ENCODE measurements around the gene MGAT1. TPM values are rescaled to one million over a fixed set of nuclear protein-coding genes. Genes with fewer than 3 reads are reported as not detected.

The MGAT1 gene
- total RNA-seq, 2 donors from 2014 or later: 76.2 to 101 TPM

DNA sequence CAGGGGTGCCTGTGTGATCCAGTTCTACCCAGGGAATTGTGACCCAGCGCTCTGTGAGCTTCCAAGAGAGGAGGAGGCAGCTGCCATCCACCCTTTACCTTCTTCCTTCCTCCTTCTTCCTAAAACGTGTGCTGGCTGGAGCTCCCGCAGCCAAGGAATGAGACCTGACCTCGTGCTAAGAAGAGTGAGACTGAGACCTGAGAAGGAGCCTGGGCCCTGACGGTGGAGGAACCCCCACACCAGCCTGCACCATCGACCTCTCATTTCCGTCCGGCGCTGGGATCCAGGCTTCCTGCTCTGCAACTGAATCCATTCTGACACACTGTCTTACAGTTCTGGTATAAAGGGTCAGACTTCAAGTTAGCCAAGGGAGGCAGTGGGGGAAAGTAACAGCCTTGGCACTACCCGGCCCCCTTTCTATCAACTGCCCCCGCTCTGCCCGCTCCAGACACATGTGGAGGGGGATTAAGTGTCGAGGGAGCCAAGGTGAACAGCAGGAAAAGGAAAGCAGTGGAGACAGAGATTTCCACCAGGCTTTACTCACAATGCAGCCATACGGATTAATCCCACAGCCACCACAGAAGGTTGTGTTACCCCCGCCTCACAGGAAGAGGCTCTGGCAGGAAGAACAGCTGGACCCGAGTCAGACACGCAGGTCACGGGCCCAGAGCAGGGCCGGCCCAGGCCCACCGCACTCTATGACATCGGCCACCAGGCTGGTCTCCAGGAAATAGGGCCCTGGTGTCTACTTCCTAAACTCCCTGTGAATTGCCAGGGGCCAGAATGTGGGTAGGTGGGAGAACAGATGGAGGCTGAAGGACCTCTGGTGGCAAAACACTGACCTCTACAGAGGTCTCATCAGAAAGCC, 15.8 kb downstream of the MGAT1 start:
- Histone ChIP-seq H3K36me3 (ENCODE audit: control insufficient read depth, insufficient read depth, low read length) (peaks cover 32% of the 10 kb centered on the region), H3K4me3 (ENCODE audit: low read length) (no peak overlapping the region), H3K4me1 (ENCODE audit: control insufficient read depth, insufficient read depth, low read length) (peaks cover 25% of the 10 kb centered on the region), H3K27ac (ENCODE audit: low read depth, low read length) (peak overlapping the region; percentile 97), H3K9me3 (ENCODE audit: control insufficient read depth, low read length) (peaks cover 6% of the 10 kb centered on the region), H3K27me3 (ENCODE audit: control insufficient read depth, insufficient read depth, low read length, poor library complexity, severe bottlenecking) (no peaks in the 10 kb centered on the region), H3K9ac (ENCODE audit: extremely low read depth, low read length, poor library complexity, severe bottlenecking) (no peak overlapping the region)
- 73 to 83% methylated on average over 13 to 21 of the region's 21 CpGs for WGBS, 2 experiments (ENCODE audit: insufficient coverage in 1 of 2, insufficient read length in 1 of 2)
- TF ChIP-seq, protein P1, sequence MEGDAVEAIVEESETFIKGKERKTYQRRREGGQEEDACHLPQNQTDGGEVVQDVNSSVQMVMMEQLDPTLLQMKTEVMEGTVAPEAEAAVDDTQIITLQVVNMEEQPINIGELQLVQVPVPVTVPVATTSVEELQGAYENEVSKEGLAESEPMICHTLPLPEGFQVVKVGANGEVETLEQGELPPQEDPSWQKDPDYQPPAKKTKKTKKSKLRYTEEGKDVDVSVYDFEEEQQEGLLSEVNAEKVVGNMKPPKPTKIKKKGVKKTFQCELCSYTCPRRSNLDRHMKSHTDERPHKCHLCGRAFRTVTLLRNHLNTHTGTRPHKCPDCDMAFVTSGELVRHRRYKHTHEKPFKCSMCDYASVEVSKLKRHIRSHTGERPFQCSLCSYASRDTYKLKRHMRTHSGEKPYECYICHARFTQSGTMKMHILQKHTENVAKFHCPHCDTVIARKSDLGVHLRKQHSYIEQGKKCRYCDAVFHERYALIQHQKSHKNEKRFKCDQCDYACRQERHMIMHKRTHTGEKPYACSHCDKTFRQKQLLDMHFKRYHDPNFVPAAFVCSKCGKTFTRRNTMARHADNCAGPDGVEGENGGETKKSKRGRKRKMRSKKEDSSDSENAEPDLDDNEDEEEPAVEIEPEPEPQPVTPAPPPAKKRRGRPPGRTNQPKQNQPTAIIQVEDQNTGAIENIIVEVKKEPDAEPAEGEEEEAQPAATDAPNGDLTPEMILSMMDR (conservative IDR thresholded peaks at IDR 0.05): peak; percentile 47
- peak; percentile 61 for DNase-seq
- peaks cover 27% of the 10 kb centered on the region for H3K36me3 Mint-ChIP-seq (ENCODE audit: low read depth)
- H3K9me3 Mint-ChIP-seq: peaks cover 7% of the 10 kb centered on the region
- H3K4me1 Mint-ChIP-seq: peaks cover 32% of the 10 kb centered on the region
- peaks cover 5% of the 10 kb centered on the region for H3K27me3 Mint-ChIP-seq (ENCODE audit: insufficient read depth)
- peak overlapping the region; percentile 96 for H3K27ac Mint-ChIP-seq
- H3K4me3 Mint-ChIP-seq: no peak overlapping the region

DNA sequence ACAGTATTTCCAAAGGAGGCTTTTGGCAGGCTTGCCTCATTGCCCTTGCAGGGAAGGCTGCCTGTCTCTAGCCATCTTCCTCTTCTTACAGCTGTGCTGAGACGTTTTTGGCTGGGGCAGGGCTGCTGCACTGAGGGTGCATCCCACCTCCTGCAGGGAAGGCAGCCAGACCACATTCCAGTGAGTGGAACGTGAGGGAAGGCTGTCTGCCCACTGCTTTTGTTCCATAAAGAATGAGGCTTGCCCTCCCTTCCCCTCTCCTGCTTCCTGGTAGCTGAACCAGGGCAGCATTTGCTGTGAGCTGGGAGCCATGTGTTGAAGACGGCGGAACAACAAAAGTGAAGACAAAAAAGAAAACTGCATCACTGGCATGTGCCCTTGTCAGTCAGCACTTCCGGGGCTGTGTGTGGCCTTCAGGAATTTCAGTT, 16.8 kb downstream of the MGAT1 start:
- Mint-ChIP-seq H3K4me1 (peaks cover 32% of the 10 kb centered on the region), H3K27ac (peak overlapping the region; percentile 96), H3K9me3 (peaks cover 8% of the 10 kb centered on the region), H3K4me3 (peak overlapping the region; percentile 11), H3K27me3 (ENCODE audit: insufficient read depth) (peaks cover 5% of the 10 kb centered on the region), H3K36me3 (ENCODE audit: low read depth) (peaks cover 20% of the 10 kb centered on the region)
- TF ChIP-seq, protein P1 (conservative IDR thresholded peaks at IDR 0.05): no peak
- Histone ChIP-seq H3K27ac (ENCODE audit: low read depth, low read length) (peak overlapping the region; percentile 97), H3K9ac (ENCODE audit: extremely low read depth, low read length, poor library complexity, severe bottlenecking) (no peak overlapping the region), H3K27me3 (ENCODE audit: control insufficient read depth, insufficient read depth, low read length, poor library complexity, severe bottlenecking) (no peaks in the 10 kb centered on the region), H3K36me3 (ENCODE audit: control insufficient read depth, insufficient read depth, low read length) (peaks cover 22% of the 10 kb centered on the region), H3K9me3 (ENCODE audit: control insufficient read depth, low read length) (peaks cover 10% of the 10 kb centered on the region), H3K4me1 (ENCODE audit: control insufficient read depth, insufficient read depth, low read length) (peaks cover 25% of the 10 kb centered on the region), H3K4me3 (ENCODE audit: low read length) (no peak overlapping the region)
- DNase-seq: peak; percentile 93
- WGBS, 2 experiments (ENCODE audit: insufficient coverage in 1 of 2, insufficient read length in 1 of 2): 32 to 48% methylated on average over 4 to 5 of the region's 5 CpGs

DNA sequence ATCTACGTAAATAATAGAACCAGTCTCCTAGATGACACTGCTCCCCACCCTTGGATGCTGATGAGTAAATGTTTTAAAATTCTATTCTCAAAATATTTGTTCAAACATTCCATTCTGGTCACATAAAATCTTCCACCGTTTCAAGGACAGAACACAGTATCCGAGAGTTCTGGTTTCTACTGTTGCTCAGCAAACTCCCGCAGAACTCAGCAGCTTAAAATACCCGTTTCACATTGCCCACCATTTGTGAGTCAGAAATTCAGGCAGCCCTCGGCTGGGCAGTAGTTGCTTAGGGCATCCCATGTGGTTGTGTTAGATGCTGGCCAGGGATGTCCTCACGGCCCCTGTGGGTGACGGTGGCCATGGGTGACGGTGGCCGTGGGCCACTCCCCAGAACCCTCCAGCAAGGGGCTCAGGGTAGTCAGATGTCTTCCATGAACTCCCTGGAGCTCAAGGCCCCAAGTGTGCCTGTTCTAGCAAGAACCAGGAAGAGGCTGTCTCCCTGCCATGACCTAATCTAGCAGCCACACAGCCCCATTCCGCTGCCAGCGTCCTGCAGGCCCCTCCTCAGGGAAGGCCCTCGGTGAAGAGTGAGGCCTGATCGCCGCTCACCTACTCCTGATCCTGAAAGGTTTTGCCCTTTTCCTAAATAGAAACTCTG, 17.4 kb downstream of the MGAT1 start:
- TF ChIP-seq, protein P1 (conservative IDR thresholded peaks at IDR 0.05): no peak
- H3K4me1 Mint-ChIP-seq: peaks cover 32% of the 10 kb centered on the region
- H3K4me3 Mint-ChIP-seq: peak overlapping the region; percentile 11
- Histone ChIP-seq H3K9ac (ENCODE audit: extremely low read depth, low read length, poor library complexity, severe bottlenecking) (no peak overlapping the region), H3K27me3 (ENCODE audit: control insufficient read depth, insufficient read depth, low read length, poor library complexity, severe bottlenecking) (no peaks in the 10 kb centered on the region), H3K27ac (ENCODE audit: low read depth, low read length) (peak overlapping the region; percentile 97), H3K36me3 (ENCODE audit: control insufficient read depth, insufficient read depth, low read length) (peaks cover 17% of the 10 kb centered on the region), H3K9me3 (ENCODE audit: control insufficient read depth, low read length) (peaks cover 10% of the 10 kb centered on the region), H3K4me3 (ENCODE audit: low read length) (no peak overlapping the region), H3K4me1 (ENCODE audit: control insufficient read depth, insufficient read depth, low read length) (peaks cover 25% of the 10 kb centered on the region)
- 59 to 80% methylated on average over 6 to 14 of the region's 15 CpGs for WGBS, 2 experiments (ENCODE audit: insufficient coverage in 1 of 2, insufficient read length in 1 of 2)
- peaks cover 8% of the 10 kb centered on the region for H3K9me3 Mint-ChIP-seq
- peaks cover 5% of the 10 kb centered on the region for H3K27me3 Mint-ChIP-seq (ENCODE audit: insufficient read depth)
- peak overlapping the region; percentile 96 for H3K27ac Mint-ChIP-seq
- DNase-seq: no peak
- H3K36me3 Mint-ChIP-seq (ENCODE audit: low read depth): peaks cover 16% of the 10 kb centered on the region
